Measurements from ENCODE around the gene ESRP2. TPM values are rescaled to one million over a fixed set of nuclear protein-coding genes. Genes with fewer than 3 reads are reported as not detected.

ESRP2 gene
- total RNA-seq, 1 donor from 2014 or later = not detected

GRCh38 chr16:68227183-68227793 is 8.6 kb downstream of the ESRP2 start:
- intact Hi-C loops (cut with micrococcal nuclease) = no loop called here

DNA sequence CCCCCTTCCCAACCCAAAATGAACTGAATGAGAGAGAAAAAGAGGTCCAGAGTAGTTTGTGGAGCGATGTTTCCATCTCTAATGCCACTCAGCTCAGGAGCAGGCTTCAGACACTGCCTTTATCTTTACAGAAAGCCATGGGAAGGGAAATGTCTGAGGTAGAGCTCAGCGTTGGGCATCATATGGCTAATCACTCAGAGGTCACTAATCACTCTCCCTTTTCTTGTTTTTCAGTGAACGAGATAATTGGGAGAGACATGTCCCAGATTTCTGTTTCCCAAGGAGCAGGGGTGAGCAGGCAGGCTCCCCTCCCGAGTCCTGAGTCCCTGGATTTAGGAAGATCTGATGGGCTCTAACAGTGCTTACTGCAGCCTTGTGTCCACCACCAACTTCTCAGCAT is 9.8 kb downstream of the ESRP2 start:
- intact Hi-C loops (cut with micrococcal nuclease) = no loop called here

GRCh38 chr16:68223072-68223471 is 12.9 kb downstream of the ESRP2 start:
- intact Hi-C loops (cut with micrococcal nuclease) = no loop called here

- intact Hi-C loops (cut with micrococcal nuclease) = no loop called here
These were observed 16.1 kb downstream of the ESRP2 start for GRCh38 chr16:68219725-68220351.

DNA sequence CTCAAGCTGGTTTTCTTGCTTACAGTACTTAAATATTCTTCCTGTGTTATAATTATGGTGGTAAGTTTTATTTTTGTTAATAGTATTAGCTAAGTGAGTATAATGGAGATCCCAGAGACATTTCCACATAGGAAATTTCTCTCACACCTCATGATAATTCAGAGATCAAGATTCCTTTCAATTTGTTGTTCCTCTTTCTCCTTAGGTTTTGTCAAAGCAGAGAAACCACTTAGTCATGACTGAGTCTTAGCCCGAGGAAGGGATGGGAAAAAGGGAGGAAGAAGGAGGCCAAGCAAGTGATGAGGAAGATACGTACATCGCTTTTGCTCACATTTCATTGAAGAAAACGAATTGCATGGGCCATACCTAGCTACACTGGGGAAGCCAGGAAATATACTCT is 18.4 kb downstream of the ESRP2 start:
- intact Hi-C loops (cut with micrococcal nuclease) = no loop called here

DNA sequence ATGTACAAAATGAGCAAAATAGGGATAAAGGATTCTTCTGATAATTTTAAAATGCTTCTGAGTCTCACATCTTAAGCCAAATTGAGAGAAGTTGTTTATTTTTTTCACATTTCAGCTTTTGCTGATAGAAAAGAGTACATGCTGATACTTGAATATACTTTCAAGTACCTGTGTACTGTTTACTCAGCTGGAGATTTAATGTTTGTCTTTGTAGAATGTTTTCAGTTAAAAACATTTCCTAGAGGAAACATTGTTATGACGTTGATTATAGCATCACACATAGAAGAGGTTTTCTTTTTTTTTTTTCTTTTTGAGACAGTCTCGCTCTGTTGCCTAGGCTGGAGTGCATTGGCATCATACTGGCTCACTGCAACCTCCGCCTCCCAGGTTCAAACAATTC is 19.7 kb downstream of the ESRP2 start:
- intact Hi-C loops (cut with micrococcal nuclease) = no loop called here

DNA sequence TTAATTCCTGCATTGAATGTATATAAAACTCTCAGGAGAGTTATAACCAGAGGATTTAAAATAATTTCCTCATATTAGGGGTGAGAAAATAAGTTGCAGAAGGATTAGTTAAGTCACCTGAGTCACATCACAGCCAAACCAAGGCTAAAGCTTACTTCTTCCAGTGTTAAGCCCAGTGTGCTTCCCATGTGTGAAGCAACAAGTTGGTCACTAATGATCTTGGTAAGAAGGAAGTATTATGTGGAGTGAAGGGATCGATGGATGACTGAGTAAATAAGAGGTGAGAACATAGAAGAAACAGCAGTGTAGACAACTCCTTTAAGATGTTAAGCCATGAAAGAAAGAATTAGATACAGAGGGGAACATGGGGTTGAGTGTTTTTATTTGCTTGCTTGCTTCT is 20.6 kb downstream of the ESRP2 start:
- intact Hi-C loops (cut with micrococcal nuclease) = no loop called here

DNA sequence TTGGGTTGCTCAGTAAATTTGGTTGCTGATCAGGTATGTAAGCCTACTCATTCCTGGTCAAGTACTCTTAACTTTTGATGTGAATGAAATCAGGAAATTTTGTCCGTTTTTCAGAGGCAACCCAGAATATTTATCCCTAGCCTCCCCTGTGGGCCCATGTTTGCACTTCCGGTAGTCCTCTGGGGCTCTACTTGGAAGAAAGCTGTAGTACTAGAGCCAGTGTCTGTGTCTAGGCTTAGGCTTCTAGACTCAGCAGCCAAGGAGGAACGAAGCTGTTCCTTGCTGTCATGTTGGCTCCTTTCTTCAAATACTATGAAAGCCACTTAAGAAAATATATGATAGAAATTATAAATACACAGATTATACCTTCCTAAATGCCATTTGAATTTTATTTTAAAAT is 21.2 kb downstream of the ESRP2 start:
- intact Hi-C loops (cut with micrococcal nuclease) = no loop called here

DNA sequence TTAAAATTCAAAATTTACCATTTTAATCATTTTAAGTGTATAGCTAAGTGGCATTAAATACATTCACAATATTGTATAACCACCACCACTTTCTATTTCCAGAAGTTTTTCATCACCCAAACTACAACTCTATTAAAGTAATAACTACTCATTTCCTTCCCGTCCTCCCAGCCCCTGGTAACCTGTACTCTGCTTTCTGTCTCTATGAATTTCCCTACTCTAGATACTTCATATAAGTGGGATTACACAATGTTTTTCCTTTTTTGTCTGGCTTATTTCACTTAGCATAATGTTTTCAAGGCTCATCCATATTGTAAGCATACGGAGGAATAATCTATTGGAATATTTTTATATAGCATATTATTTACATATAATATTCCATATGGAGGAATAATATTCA is 29.7 kb downstream of the ESRP2 start:
- intact Hi-C loops (cut with micrococcal nuclease) = no loop called here

GRCh38 chr16:68202091-68202519 is 33.8 kb downstream of the ESRP2 start:
- intact Hi-C loops (cut with micrococcal nuclease) = no loop called here

DNA sequence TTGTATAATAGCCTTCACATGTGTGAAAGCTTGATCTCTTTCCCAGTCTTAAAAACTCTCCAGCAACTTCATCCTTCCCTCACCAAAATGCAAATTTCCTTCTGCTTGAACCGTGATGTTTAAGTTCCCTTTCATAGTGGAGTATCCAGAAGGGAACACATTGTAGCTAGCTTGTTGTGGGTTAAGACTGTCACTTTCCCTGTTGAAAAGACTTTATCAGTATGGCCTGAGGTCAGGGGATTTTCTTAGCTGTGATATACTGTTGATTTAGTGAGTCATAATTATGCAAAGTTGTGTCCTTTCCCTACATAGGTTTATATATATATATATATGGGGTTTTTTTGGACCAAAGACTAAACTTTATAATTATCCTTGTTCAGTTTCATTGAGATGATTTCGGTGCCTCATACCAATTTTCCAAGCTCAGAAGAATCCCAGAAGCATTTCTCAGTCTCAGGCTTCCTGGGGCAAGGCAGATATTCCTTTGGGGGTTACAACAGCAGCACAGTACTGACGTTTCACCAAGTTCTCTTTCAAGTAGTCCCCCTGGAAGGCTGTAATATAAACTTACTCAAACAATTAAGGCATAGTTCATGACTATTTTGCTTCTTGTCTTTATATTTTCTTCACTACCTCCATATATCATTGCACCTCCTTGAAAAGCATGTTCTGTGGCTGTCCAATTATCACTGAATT is 35.7 kb downstream of the ESRP2 start:
- intact Hi-C loops (cut with micrococcal nuclease) = no loop called here

DNA sequence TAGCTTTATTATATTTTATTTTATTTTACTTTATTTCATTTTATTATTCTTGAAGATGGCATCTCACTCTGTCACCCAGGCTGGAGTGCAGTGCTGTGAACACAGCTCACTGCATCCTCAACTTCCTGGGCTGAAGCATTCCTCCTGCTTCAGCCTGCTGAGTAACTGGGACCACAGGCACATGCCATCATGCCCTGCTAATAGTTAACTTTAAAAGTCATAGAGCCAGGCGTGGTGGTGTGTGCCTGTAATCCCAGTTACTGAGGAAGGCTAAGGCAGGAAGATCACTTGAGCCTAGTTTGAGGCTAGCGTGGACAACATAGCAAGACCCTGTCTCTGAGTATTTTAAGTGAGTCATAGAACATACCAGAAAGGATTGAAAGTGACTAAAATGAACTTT is 38.7 kb downstream of the ESRP2 start:
- intact Hi-C loops (cut with micrococcal nuclease) = no loop called here

GRCh38 chr16:68194251-68194650 is 41.7 kb downstream of the ESRP2 start:
- intact Hi-C loops (cut with micrococcal nuclease) = no loop called here

DNA sequence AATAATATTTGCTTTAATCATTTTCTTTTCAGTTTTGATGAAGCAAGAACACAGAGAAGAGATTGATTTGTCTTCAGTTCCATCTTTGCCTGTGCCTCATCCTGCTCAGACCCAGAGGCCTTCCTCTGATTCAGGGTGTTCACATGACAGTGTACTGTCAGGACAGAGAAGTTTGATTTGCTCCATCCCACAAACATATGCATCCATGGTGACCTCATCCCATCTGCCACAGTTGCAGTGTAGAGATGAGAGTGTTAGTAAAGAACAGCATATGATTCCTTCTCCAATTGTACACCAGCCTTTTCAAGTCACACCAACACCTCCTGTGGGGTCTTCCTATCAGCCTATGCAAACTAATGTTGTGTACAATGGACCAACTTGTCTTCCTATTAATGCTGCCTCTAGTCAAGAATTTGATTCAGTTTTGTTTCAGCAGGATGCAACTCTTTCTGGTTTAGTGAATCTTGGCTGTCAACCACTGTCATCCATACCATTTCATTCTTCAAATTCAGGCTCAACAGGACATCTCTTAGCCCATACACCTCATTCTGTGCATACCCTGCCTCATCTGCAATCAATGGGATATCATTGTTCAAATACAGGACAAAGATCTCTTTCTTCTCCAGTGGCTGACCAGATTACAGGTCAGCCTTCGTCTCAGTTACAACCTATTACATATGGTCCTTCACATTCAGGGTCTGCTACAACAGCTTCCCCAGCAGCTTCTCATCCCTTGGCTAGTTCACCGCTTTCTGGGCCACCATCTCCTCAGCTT is 45.0 kb downstream of the ESRP2 start:
- intact Hi-C loops (cut with micrococcal nuclease) = no loop called here

GRCh38 chr16:68190081-68190480 is 45.8 kb downstream of the ESRP2 start:
- intact Hi-C loops (cut with micrococcal nuclease) = no loop called here

DNA sequence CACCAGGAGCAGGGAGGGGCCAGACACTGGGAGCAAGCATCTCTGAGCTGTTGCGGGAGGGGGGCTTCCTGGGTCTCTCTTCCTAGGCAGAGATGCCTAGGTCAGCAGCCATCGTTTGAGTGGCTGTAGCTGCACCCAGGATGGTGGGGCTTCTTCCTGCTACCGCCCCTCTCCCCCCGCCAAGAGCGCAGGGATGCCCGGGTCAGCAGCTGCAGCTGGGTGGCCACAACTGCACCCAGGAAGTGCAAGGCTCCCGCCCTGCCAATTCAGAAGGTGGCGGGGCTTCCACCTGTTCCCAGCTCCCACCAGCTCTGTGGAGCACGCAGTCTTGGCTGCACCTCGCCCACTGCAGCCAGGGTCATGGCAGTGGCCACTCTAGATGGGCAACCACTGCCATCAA is 47.8 kb downstream of the ESRP2 start:
- intact Hi-C loops (cut with micrococcal nuclease) = no loop called here

GRCh38 chr16:68187505-68187904 is 48.4 kb downstream of the ESRP2 start:
- intact Hi-C loops (cut with micrococcal nuclease) = no loop called here

DNA sequence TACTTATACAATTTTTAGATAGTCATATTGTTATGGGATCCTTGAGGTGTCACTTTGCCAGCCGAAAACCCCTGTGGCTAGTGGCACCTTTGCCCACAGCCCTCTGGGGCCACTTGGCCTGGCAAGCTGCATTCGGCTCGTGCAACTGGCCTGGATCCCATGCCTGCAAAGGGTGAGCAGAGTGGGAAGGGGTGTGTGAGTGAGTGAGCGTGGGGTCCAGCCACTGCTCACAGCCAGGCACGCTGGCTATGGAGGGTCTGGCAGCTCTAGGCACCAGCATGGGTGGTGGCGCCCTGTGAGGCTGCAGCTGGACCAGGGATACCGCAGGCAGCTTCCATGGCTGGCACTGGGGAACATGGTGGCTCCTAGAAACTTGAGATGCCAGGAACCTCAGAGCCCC is 49.0 kb downstream of the ESRP2 start:
- intact Hi-C loops (cut with micrococcal nuclease) = no loop called here

DNA sequence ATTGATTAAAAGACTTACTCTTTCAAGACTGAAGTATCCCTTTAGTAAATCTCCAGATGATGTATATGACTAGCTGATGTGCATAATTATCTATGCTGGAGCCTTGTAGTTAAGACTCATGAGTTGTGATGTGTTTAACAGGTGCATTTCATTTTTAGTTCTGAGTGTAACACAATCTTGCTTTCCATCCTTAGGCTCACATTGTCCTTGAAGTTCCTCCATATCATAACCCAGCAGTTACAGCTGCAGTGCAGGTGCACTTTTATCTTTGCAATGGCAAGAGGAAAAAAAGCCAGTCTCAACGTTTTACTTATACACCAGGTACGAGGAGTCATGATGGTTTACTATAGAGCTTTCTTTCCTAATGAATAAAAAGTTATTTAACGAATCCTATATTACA is 52.9 kb downstream of the ESRP2 start:
- intact Hi-C loops (cut with micrococcal nuclease) = no loop called here

DNA sequence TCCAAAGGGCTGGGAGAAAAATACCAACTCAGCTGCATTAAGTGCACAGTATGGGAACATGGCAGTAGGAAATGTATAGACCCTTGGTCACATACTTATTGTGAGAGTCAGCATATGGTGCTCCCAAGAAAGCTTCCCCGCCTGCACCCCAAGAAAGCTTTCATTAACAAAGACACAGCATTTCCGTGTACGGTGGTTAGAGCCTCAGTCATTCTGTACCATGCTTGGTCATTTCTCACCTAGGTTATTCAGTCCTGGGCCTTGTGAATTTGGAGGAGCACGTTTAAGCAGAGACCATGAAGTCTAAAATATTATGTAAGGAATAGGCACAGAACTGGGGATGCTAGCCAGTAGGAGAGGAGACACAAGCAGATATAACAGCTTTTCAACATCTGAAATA is 56.1 kb downstream of the ESRP2 start:
- intact Hi-C loops (cut with micrococcal nuclease) = no loop called here

- intact Hi-C loops (cut with micrococcal nuclease) = no loop called here
These were observed 56.6 kb downstream of the ESRP2 start for GRCh38 chr16:68179196-68179795.

Data from T-helper 2 cell treated with Interferon-gamma antibody and Interleukin-4, amounts not matched to agents 100 ng/mL and 5 ng/mL, for 36 hours (primary cell).